K562 (cell line): ENCODE results near the gene NDUFAF3. TPM values are rescaled to one million over a fixed set of nuclear protein-coding genes. Genes with fewer than 3 reads are reported as not detected.

Experiments
- IFI16 ChIP-seq: fragments of 250-450 bp; sonication (Bioruptor Pico); IDR thresholded peaks from 2 replicates; pipeline ENCODE4 v2.1.2; 2022; ENCODE audit warnings: mild to moderate bottlenecking, inconsistent platforms
- MXD1 ChIP-seq: fragments of 250-450 bp; sonication (Bioruptor Pico); IDR thresholded peaks from 2 replicates; pipeline ENCODE4 v1.8.0; 2021; ENCODE audit warnings: borderline replicate concordance, mild to moderate bottlenecking, moderate library complexity; ENCODE audit not compliant: poor library complexity, severe bottlenecking
- NUFIP1 ChIP-seq: fragments of 450-650 bp; IDR thresholded peaks from 2 replicates; pipeline ENCODE4 v1.6.1; 2018; ENCODE audit not compliant: partially characterized antibody
- POLR2B ChIP-seq: fragments of 450-650 bp; IDR thresholded peaks from 2 replicates; pipeline ENCODE4 v1.6.1; 2018; ENCODE audit warnings: low read depth; ENCODE audit not compliant: partially characterized antibody
- STAT5B ChIP-seq: fragments of 250-450 bp; sonication (Bioruptor Pico); IDR thresholded peaks from 2 replicates; pipeline ENCODE4 v1.8.0; 2021; ENCODE audit warnings: mild to moderate bottlenecking, inconsistent platforms
- TCF15 ChIP-seq: fragments of 250-450 bp; sonication (Bioruptor Pico); IDR thresholded peaks from 2 replicates; pipeline ENCODE4 v1.8.0; 2022; ENCODE audit warnings: moderate library complexity, mild to moderate bottlenecking, inconsistent platforms
- ZNF398 ChIP-seq: fragments of 250-450 bp; sonication (Bioruptor Pico); IDR thresholded peaks from 2 replicates; pipeline ENCODE4 v1.8.0; 2021; ENCODE audit warnings: moderate library complexity, mild to moderate bottlenecking, inconsistent platforms
- ZNF561 ChIP-seq: fragments of 450-650 bp; formaldehyde crosslinking; conservative IDR thresholded peaks from 2 replicates; pipeline ENCODE4 v1.4.0; 2020; ENCODE audit warnings: mild to moderate bottlenecking, moderate library complexity
- polyA plus RNA-seq, 8 experiments: library from polyadenylated mRNA; depleted of rRNA in 4 of 8; stranded (reverse) in 5 of 8; unstranded in 3 of 8; fragments of >200 nt; fragmentation: Nextera tagmentation in 2 of 8; fragmentation: Illumina TruSeq in 1 of 8; extraction: Ambion mirVana in 2 of 8; extraction: Trizol in 1 of 8; gene quantifications; 2 replicates each; pipeline versions ENCODE4 v1.2.1 to v1.2.3, GENCODE V29; 2011 to 2014; ENCODE audit warnings: inconsistent platforms in 1 of 8, missing spikeins in 1 of 8
- total RNA-seq, 7 experiments: library from RNA; depleted of rRNA in 6 of 7; stranded (reverse); fragments of >200 nt in 6 of 7; fragmentation: Illumina TruSeq in 2 of 7; extraction: Trizol in 2 of 7; gene quantifications; 2 replicates each; pipeline versions ENCODE4 v1.2.1 to v1.2.3, GENCODE V29; 2011 to 2021; ENCODE audit warnings: low replicate concordance in 1 of 7

The NDUFAF3 gene
- total and polyA plus RNA-seq, 9 of the 15 experiments (the other 6 are each of a cell fraction or from before 2014, with no cell fraction given), result 17.0 to 127 (median 36.3) TPM

GRCh38 chr3:48974076-48974864 lies 47.7 kb upstream of the NDUFAF3 start (continued):
- TF ChIP-seq ZNF398 (CRISPR knock-in tag) (no peak), STAT5B (CRISPR knock-in tag) (no peak), NUFIP1 (no peak), IFI16 (no peak), POLR2B (no peak), ZNF561 (no peak), MXD1 (no peak), TCF15 (CRISPR knock-in tag) (no peak)
- TF ChIP-seq, all 486 proteins: peak for 0
